T-cell (primary cell): Measurements from ENCODE around the gene TMEM190. TPM values are rescaled to one million over a fixed set of nuclear protein-coding genes. Genes with fewer than 3 reads are reported as not detected.
A peak's percentile ranks its signal among the peaks of the same experiment; 100 is the strongest.
"Not testable (repeated sequence)": the region's sequence is repeated elsewhere in the genome, so short reads cannot be mapped to it uniquely, and the experiment has no call there.

ENCODE experiments used
- ATAC-seq, 4 experiments: fragments of 200-7000 bp in 3 of 4; fragments of 150-1000 bp in 1 of 4; cut with Tn5 transposase; replicated peaks in 1 of 4; 1 replicate in 3 of 4; 2 replicates in 1 of 4; pipeline ENCODE4 v1.10.0; 2021; ENCODE audit warnings: moderate library complexity in 3 of 4, mild to moderate bottlenecking in 2 of 4, moderate number of reproducible peaks in 1 of 4
- CTCF ChIA-PET, 2 donors: fragments of 300-600 bp; sonication (Branson Sonifier 250); formaldehyde crosslinking; loops; one replicate each; lab custom pipeline; 2022; ENCODE audit warnings: antibody characterized with exemption in 2 of 2; lab: Charles Lee
- POLR2A ChIA-PET, 2 donors: fragments of 300-600 bp; sonication (Branson Sonifier 250); formaldehyde crosslinking; loops; one replicate each; lab custom pipeline; 2022; ENCODE audit warnings: antibody characterized with exemption in 2 of 2; lab: Charles Lee
- DNase-seq, 35 experiments: peaks; one replicate each; pipeline versions ENCODE4 v3.0.0 to v3.0.0-alpha.2; 2013 to 2023
- H3K27ac ChIP-seq: one replicate; pipeline ENCODE4 v1.5.1; 2013; ENCODE audit warnings: low read length
- H3K27me3 ChIP-seq, 2 experiments: replicated peaks in 1 of 2; 1 replicate in 1 of 2; 2 replicates in 1 of 2; pipeline versions ENCODE4 v1.6.1 to v1.7.0; 2013; ENCODE audit warnings: low read length in 1 of 2, mixed read lengths in 1 of 2; ENCODE audit not compliant: control insufficient read depth in 2 of 2, insufficient read depth in 2 of 2; ENCODE audit errors: extremely low read depth in 1 of 2
- H3K36me3 ChIP-seq, 2 donors: 1 replicate in 1 of 2; 2 replicates in 1 of 2; pipeline versions ENCODE4 v1.6.1 to v1.7.0; 2013; ENCODE audit warnings: low read length in 1 of 2; ENCODE audit not compliant: control insufficient read depth in 2 of 2, insufficient read depth in 1 of 2; ENCODE audit errors: extremely low read depth in 1 of 2
- H3K4me1 ChIP-seq, 2 experiments: 1 replicate in 1 of 2; 2 replicates in 1 of 2; pipeline versions ENCODE4 v1.6.1 to v1.7.0; 2013; ENCODE audit warnings: low read length in 2 of 2, mixed read lengths in 1 of 2; ENCODE audit not compliant: insufficient read depth in 2 of 2, control insufficient read depth in 1 of 2; ENCODE audit errors: extremely low read depth in 1 of 2
- H3K4me3 ChIP-seq, 2 donors: 1 replicate in 1 of 2; 2 replicates in 1 of 2; pipeline versions ENCODE4 v1.5.1 to v1.7.0; 2013; ENCODE audit warnings: mild to moderate bottlenecking in 2 of 2, low read length in 1 of 2, moderate library complexity in 1 of 2; ENCODE audit not compliant: control insufficient read depth in 1 of 2; ENCODE audit errors: extremely low read depth in 1 of 2
- H3K9me3 ChIP-seq: 2 replicates; pipeline ENCODE4 v1.7.0; 2013
- H3K27ac Mint-ChIP-seq, 2 donors: one replicate each; pipeline ENCODE4 v1.8.0; 2020 to 2021; ENCODE audit warnings: mild to moderate bottlenecking in 2 of 2, mixed read lengths in 2 of 2
- H3K27me3 Mint-ChIP-seq, 2 donors: one replicate each; pipeline ENCODE4 v1.8.0; 2021 to 2022; ENCODE audit warnings: mixed read lengths in 2 of 2
- H3K36me3 Mint-ChIP-seq: one replicate; pipeline ENCODE4 v1.8.0; 2021; ENCODE audit warnings: mixed read lengths
- H3K4me1 Mint-ChIP-seq, 3 donors: one replicate each; pipeline ENCODE4 v1.8.0; 2020 to 2022; ENCODE audit warnings: mixed read lengths in 3 of 3, mild to moderate bottlenecking in 1 of 3
- H3K4me3 Mint-ChIP-seq, 3 donors: one replicate each; pipeline ENCODE4 v1.8.0; 2020 to 2022; ENCODE audit warnings: mild to moderate bottlenecking in 3 of 3, mixed read lengths in 3 of 3, moderate library complexity in 3 of 3
- H3K9me3 Mint-ChIP-seq, 3 donors: one replicate each; pipeline ENCODE4 v1.8.0; 2020 to 2022; ENCODE audit warnings: mixed read lengths in 3 of 3
- WGBS: methylation state at CpG from one replicate; pipeline ENCODE4 v1.1.5; 2013; ENCODE audit warnings: missing lambda C conversion rate; ENCODE audit not compliant: insufficient coverage; 5-methylcytosine and 5-hydroxymethylcytosine counted together
- total RNA-seq, 35 experiments: library from RNA in 6 of 35; stranded (reverse) in 6 of 35; fragments of 120-200 nt in 1 of 35; gene quantifications; one replicate each; pipeline versions ENCODE4 v1.2.1 to v1.2.4 and lab custom pipeline; 2013 to 2026

TMEM190 gene
- total RNA-seq, 5 donors from 2014 or later (not counting 1 experiment from before 2014, with no cell fraction given): not detected

GRCh38 chr19:55407800-55408532 lies 31.3 kb downstream of the TMEM190 start:
- peak overlapping the region; percentile 54 to 79 for H3K4me3 ChIP-seq
- Mint-ChIP-seq H3K9me3 (peaks cover 0 to 5% (median 3%) of the 10 kb centered on the region in 3 donors), H3K36me3 (peaks cover 25% of the 10 kb centered on the region), H3K27ac (peak overlapping the region; percentile 96 to 98), H3K4me3 (peak overlapping the region; percentile 87 to 93 (median 93)), H3K4me1 (peaks cover 24 to 32% (median 29%) of the 10 kb centered on the region in 3 donors), H3K27me3 (no peaks in the 10 kb centered on the region)
- DNase-seq: peak; percentile 91 to 99 (median 97)
- H3K36me3 ChIP-seq: peaks cover 18 to 21% of the 10 kb centered on the region in 2 donors
- peak; percentile 89 to 92 (median 90) for ATAC-seq
- ChIA-PET CTCF (no interaction called here), POLR2A (interaction anchor here (0.6 to 1.5 kb wide), 7 partner anchors 21 to 154 kb away, joined by 3 to 11 read pairs (median 4); partner anchors contain the start of gene KMT5C (in 1 of the 2))
- under 1% methylated on average over 61 of the region's 72 CpGs for WGBS
- no peaks in the 10 kb centered on the region for H3K9me3 ChIP-seq
- peak overlapping the region; percentile 100 for H3K27ac ChIP-seq
- no peaks in the 10 kb centered on the region for H3K27me3 ChIP-seq
- peaks cover 6 to 32% of the 10 kb centered on the region in 2 experiments for H3K4me1 ChIP-seq

DNA sequence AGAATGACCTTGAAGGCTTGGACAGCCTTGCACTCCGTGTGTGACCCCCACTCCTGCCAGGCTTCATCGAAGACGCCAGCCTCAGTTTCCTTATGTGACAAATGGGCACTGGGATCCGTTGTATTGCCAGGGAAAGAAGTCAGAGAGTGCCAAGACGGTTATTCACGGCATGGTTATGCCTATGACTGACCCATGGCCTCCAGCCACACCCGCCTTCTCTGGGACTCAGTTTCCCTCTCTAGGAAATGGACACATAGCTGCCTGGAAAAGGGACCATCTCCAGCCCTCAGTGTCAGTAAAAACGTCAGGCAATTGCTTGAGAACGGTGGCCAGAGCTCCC lies 31.9 kb downstream of the TMEM190 start:
- ChIA-PET POLR2A (interaction anchor here (0.6 to 0.9 kb wide), 2 partner anchors 69 to 173 kb away, joined by 3 to 7 read pairs; partner anchors contain the start of gene KMT5C (in 1 of the 2)), CTCF (interaction anchor here in 1 of 2 donors (1.0 kb wide), 1 partner anchor 12 kb away, joined by 5 read pairs; no protein-coding TSS in a partner anchor)

DNA sequence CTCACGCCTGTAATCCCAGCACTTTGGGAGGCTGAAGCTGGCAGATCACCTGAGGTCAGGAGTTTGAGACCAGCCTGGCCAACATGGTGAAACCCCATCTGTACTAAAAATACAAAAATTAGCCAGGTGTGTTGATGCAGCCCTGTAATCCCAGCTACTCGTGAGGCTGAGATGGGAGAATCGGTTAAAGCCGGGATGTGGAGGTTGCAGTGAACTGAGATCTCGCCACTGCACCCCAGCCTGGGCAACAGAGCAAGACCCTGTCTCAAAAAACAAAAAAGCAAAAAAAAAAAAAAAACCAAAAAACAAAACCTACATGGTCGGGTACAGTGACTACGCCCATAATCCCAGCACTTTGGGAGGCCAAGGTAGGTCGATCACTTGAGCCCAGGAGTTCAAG lies 32.6 kb downstream of the TMEM190 start:
- peak overlapping the region in 1 of 2 donors; percentile 98 for H3K27ac Mint-ChIP-seq
- not testable (repeated sequence) for H3K27ac ChIP-seq, H3K27me3 Mint-ChIP-seq, H3K27me3 ChIP-seq, ATAC-seq, DNase-seq, H3K9me3 ChIP-seq, H3K9me3 Mint-ChIP-seq, H3K4me3 ChIP-seq
- Histone ChIP-seq H3K36me3 (peaks cover 8 to 11% of the 10 kb centered on the region in 2 donors), H3K4me1 (peaks cover 6 to 32% of the 10 kb centered on the region in 2 experiments)
- H3K36me3 Mint-ChIP-seq: peaks cover 16% of the 10 kb centered on the region
- 100% methylated on average over 5 of the region's 8 CpGs for WGBS
- CTCF ChIA-PET: interaction anchor here in 1 of 2 donors (1.0 kb wide), 1 partner anchor 11 kb away, joined by 5 read pairs; no protein-coding TSS in a partner anchor
- peak overlapping the region; percentile 87 to 93 (median 93) for H3K4me3 Mint-ChIP-seq
- peaks cover 24 to 27% (median 26%) of the 10 kb centered on the region in 3 donors for H3K4me1 Mint-ChIP-seq
- POLR2A ChIA-PET: interaction anchor here (0.6 to 0.9 kb wide), 2 partner anchors 70 to 173 kb away, joined by 3 to 7 read pairs; partner anchors contain the start of gene KMT5C (in 1 of the 2)

More for the DNA sequence above, 31.9 kb downstream of the TMEM190 start:
- peaks cover 24 to 32% (median 26%) of the 10 kb centered on the region in 3 donors for H3K4me1 Mint-ChIP-seq
- H3K4me1 ChIP-seq: peaks cover 6 to 32% of the 10 kb centered on the region in 2 experiments
- DNase-seq (no peak), ATAC-seq (no peak)
- H3K36me3 Mint-ChIP-seq: peaks cover 20% of the 10 kb centered on the region
- WGBS: 70% methylated on average over 8 of the region's 9 CpGs
- peak overlapping the region; percentile 100 for H3K27ac ChIP-seq
- H3K27me3 ChIP-seq: no peaks in the 10 kb centered on the region
- peak overlapping the region; percentile 96 to 98 for H3K27ac Mint-ChIP-seq
- no peaks in the 10 kb centered on the region for H3K9me3 ChIP-seq
- H3K36me3 ChIP-seq: peaks cover 13 to 16% of the 10 kb centered on the region in 2 donors
- peak overlapping the region; percentile 7 to 54 for H3K4me3 ChIP-seq
- peaks cover 0 to 5% (median 3%) of the 10 kb centered on the region in 3 donors for H3K9me3 Mint-ChIP-seq
- peak overlapping the region; percentile 87 to 93 (median 93) for H3K4me3 Mint-ChIP-seq
- no peaks in the 10 kb centered on the region for H3K27me3 Mint-ChIP-seq

DNA sequence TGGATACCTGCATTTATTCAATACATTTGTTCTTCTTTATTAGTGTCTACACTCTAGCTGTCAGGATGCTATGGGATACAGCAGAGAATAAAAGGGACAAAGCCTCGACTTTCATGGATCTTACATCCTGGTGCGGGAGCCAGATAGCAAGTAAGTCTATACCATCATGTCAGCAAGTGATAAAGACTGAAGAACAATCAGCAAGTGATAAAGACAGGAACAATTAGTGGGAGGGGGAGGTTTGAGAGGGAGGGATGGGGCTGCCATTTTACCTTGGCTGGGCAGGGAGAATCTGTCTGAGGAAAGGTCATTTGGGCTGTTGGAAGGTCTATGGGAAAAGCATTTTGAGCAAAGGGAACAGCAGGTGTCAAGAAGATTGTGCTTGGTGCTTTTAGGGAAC lies 33.5 kb downstream of the TMEM190 start:
- Histone ChIP-seq H3K4me1 (peaks cover 6 to 32% of the 10 kb centered on the region in 2 experiments), H3K4me3 (no peak overlapping the region), H3K27me3 (no peaks in the 10 kb centered on the region), H3K36me3 (peaks cover 7% of the 10 kb centered on the region in 2 donors), H3K9me3 (no peaks in the 10 kb centered on the region), H3K27ac (no peak overlapping the region)
- no peak for ATAC-seq
- H3K4me1 Mint-ChIP-seq: peaks cover 24 to 27% (median 26%) of the 10 kb centered on the region in 3 donors
- no CpG with 5 or more reads among the region's 2 CpGs for WGBS
- no peaks in the 10 kb centered on the region for H3K27me3 Mint-ChIP-seq
- peaks cover 0 to 5% (median 3%) of the 10 kb centered on the region in 3 donors for H3K9me3 Mint-ChIP-seq
- no peak for DNase-seq
- ChIA-PET POLR2A (no interaction called here), CTCF (no interaction called here)
- H3K27ac Mint-ChIP-seq: no peak overlapping the region
- H3K36me3 Mint-ChIP-seq: peaks cover 14% of the 10 kb centered on the region
- peak overlapping the region in 2 of 3 donors; percentile 2 to 53 for H3K4me3 Mint-ChIP-seq

- peak; percentile 50 to 67 (median 64) for ATAC-seq
- ChIA-PET CTCF (interaction anchor here in 1 of 2 donors (0.7 to 0.9 kb wide), 2 partner anchors 97 to 115 kb away, joined by 6 to 7 read pairs; no protein-coding TSS in a partner anchor), POLR2A (interaction anchor here in 1 of 2 donors (0.6 kb wide), 1 partner anchor 21 kb away, joined by 6 read pairs; no protein-coding TSS in a partner anchor)
- no peak overlapping the region for H3K4me3 ChIP-seq
- peak in 29 of 35 experiments; percentile 8 to 78 (median 41) for DNase-seq
- no peaks in the 10 kb centered on the region for H3K9me3 ChIP-seq
- H3K27me3 ChIP-seq: peaks cover 0 to 25% of the 10 kb centered on the region in 2 experiments
- no peaks in the 10 kb centered on the region for H3K27me3 Mint-ChIP-seq
- H3K4me1 ChIP-seq: peaks cover 17 to 31% of the 10 kb centered on the region in 2 experiments
- no peaks in the 10 kb centered on the region for H3K36me3 ChIP-seq
- no peaks in the 10 kb centered on the region for H3K9me3 Mint-ChIP-seq
- no peak overlapping the region for H3K4me3 Mint-ChIP-seq
- H3K4me1 Mint-ChIP-seq: peaks cover 24 to 30% (median 27%) of the 10 kb centered on the region in 3 donors
- H3K36me3 Mint-ChIP-seq: no peaks in the 10 kb centered on the region
- no peak overlapping the region for H3K27ac ChIP-seq
- 13% methylated on average over 4 of the region's 7 CpGs for WGBS
- no peak overlapping the region for H3K27ac Mint-ChIP-seq
Measured at GRCh38 chr19:55418185-55418584, 41.6 kb downstream of the TMEM190 start.

DNA sequence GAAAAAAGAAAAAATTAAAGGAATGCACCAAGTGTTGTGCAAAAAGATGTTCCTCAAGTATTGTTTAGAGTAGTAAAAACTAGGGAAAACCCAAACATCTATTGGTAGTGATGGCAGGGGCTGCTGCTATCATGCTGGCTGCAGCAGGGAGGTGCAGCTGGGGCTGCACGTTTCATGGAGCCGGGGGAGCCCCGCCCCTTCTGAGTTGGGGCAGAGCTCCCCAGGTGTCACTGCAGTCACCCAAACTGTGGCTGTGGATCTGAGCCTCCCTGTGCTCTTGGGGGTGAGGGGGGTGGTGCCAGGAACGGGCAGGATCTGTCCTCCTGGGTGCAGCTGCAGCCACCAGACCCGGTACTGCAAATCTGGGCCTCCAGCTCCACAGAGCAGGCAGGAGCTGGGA lies 42.5 kb downstream of the TMEM190 start:
- no peaks in the 10 kb centered on the region for H3K9me3 Mint-ChIP-seq
- Histone ChIP-seq H3K27me3 (peaks cover 0 to 26% of the 10 kb centered on the region in 2 experiments), H3K27ac (no peak overlapping the region), H3K4me3 (no peak overlapping the region), H3K4me1 (peaks cover 17 to 31% of the 10 kb centered on the region in 2 experiments), H3K36me3 (no peaks in the 10 kb centered on the region), H3K9me3 (no peaks in the 10 kb centered on the region)
- DNase-seq (no peak), ATAC-seq (no peak)
- H3K36me3 Mint-ChIP-seq: no peaks in the 10 kb centered on the region
- H3K4me3 Mint-ChIP-seq: no peak overlapping the region
- WGBS: 59% methylated on average over 3 of the region's 5 CpGs
- ChIA-PET POLR2A (interaction anchor here in 1 of 2 donors (0.6 kb wide), 2 partner anchors 20 to 60 kb away, joined by 4 to 6 read pairs; no protein-coding TSS in a partner anchor), CTCF (interaction anchor here (0.7 to 1.2 kb wide), 3 partner anchors 85 to 278 kb away, joined by 3 to 6 read pairs (median 5); no protein-coding TSS in a partner anchor)
- H3K4me1 Mint-ChIP-seq: peaks cover 24 to 32% (median 27%) of the 10 kb centered on the region in 3 donors
- H3K27me3 Mint-ChIP-seq: no peaks in the 10 kb centered on the region
- no peak overlapping the region for H3K27ac Mint-ChIP-seq
